WTC11 (cell line): ENCODE results near the gene PRR23E. TPM values are rescaled to one million over a fixed set of nuclear protein-coding genes. Genes with fewer than 3 reads are reported as not detected.

Experiments
- ATAC-seq: fragments of 200-7000 bp; cut with Tn5 transposase; 2 replicates; pipeline ENCODE4 v1.10.0; 2021; ENCODE audit warnings: mild to moderate bottlenecking, moderate library complexity
- CTCF ChIA-PET: fragments of 300-600 bp; sonication (Branson Sonifier 250); formaldehyde crosslinking; loops from one replicate; lab custom pipeline; 2021; ENCODE audit warnings: antibody characterized with exemption; lab: Charles Lee
- POLR2A ChIA-PET: fragments of 350-600 bp; sonication (Branson Sonifier 250); formaldehyde crosslinking; loops from one replicate; lab custom pipeline; 2021; ENCODE audit warnings: antibody characterized with exemption; lab: Charles Lee
- DNase-seq: peaks from one replicate; pipeline ENCODE4 v3.0.0; 2021; ENCODE audit warnings: low spot score
- H3K27ac Mint-ChIP-seq: 2 replicates; pipeline ENCODE4 v1.8.0; 2021; ENCODE audit warnings: mixed read lengths
- H3K27me3 Mint-ChIP-seq: 2 replicates; pipeline ENCODE4 v1.8.0; 2021; ENCODE audit warnings: low read depth, mild to moderate bottlenecking, moderate library complexity, mixed read lengths
- H3K36me3 Mint-ChIP-seq: 2 replicates; pipeline ENCODE4 v1.8.0; 2021; ENCODE audit warnings: mixed read lengths
- H3K4me1 Mint-ChIP-seq: 2 replicates; pipeline ENCODE4 v1.8.0; 2022; ENCODE audit warnings: mixed read lengths
- H3K4me3 Mint-ChIP-seq: 2 replicates; pipeline ENCODE4 v1.8.0; 2021; ENCODE audit warnings: mild to moderate bottlenecking, moderate library complexity, mixed read lengths
- H3K9me3 Mint-ChIP-seq: 2 replicates; pipeline ENCODE4 v1.8.0; 2021; ENCODE audit warnings: mixed read lengths
- AFF4 ChIP-seq: sonication (generic); formaldehyde crosslinking; IDR thresholded peaks from 2 replicates; pipeline ENCODE4 v1.8.1; 2023; ENCODE audit warnings: mild to moderate bottlenecking, missing genetic modification reagents, borderline replicate concordance
- CDX4 ChIP-seq: fragments of 250-450 bp; sonication (Bioruptor Pico); IDR thresholded peaks from 2 replicates; pipeline ENCODE4 v1.9.0; 2021; ENCODE audit warnings: moderate library complexity, mild to moderate bottlenecking, inconsistent platforms, borderline replicate concordance
- CTCF ChIP-seq: fragments of 200-600 bp; IDR thresholded peaks from 2 replicates; pipeline ENCODE4 v1.8.0; 2022; ENCODE audit warnings: antibody characterized with exemption
- E2F4 ChIP-seq: sonication (generic); formaldehyde crosslinking; IDR thresholded peaks from 2 replicates; pipeline ENCODE4 v1.8.1; 2022; ENCODE audit warnings: low read depth, mild to moderate bottlenecking, moderate library complexity, missing genetic modification reagents, borderline replicate concordance
- FOXP4 ChIP-seq: sonication (generic); formaldehyde crosslinking; IDR thresholded peaks from 2 replicates; pipeline ENCODE4 v1.8.0; 2022; ENCODE audit warnings: mild to moderate bottlenecking, missing genetic modification reagents
- HMGA2 ChIP-seq: fragments of 250-450 bp; sonication (Bioruptor Pico); IDR thresholded peaks from 2 replicates; pipeline ENCODE4 v1.4.0; 2021; ENCODE audit warnings: mild to moderate bottlenecking, moderate library complexity
- JAZF1 ChIP-seq: fragments of 250-450 bp; sonication (Bioruptor Pico); IDR thresholded peaks from 2 replicates; pipeline ENCODE4 v1.9.0; 2021; ENCODE audit warnings: moderate library complexity, mild to moderate bottlenecking, inconsistent platforms
- MXD4 ChIP-seq: fragments of 250-450 bp; sonication (Bioruptor Pico); IDR thresholded peaks from 2 replicates; pipeline ENCODE4 v1.8.0; 2021; ENCODE audit warnings: mild to moderate bottlenecking, moderate library complexity, borderline replicate concordance
- SMAD3 ChIP-seq: sonication (generic); formaldehyde crosslinking; IDR thresholded peaks from 2 replicates; pipeline ENCODE4 v1.8.0; 2022; ENCODE audit warnings: missing genetic modification reagents, mild to moderate bottlenecking, borderline replicate concordance
- SMAD4 ChIP-seq: sonication (generic); formaldehyde crosslinking; IDR thresholded peaks from 2 replicates; pipeline ENCODE4 v1.8.0; 2022; ENCODE audit warnings: mild to moderate bottlenecking, missing genetic modification reagents
- SOX15 ChIP-seq: fragments of 250-450 bp; sonication (Bioruptor Pico); IDR thresholded peaks from 2 replicates; pipeline ENCODE4 v1.9.0; 2021; ENCODE audit warnings: mild to moderate bottlenecking
- ZBTB21 ChIP-seq: sonication (generic); formaldehyde crosslinking; IDR thresholded peaks from 2 replicates; pipeline ENCODE4 v1.8.1; 2023; ENCODE audit warnings: mild to moderate bottlenecking, missing genetic modification reagents, borderline replicate concordance
- ZNF232 ChIP-seq: sonication (generic); formaldehyde crosslinking; IDR thresholded peaks from 2 replicates; pipeline ENCODE4 v1.8.0; 2022; ENCODE audit warnings: mild to moderate bottlenecking, missing genetic modification reagents
- ZNF423 ChIP-seq: fragments of 250-450 bp; sonication (Bioruptor Pico); IDR thresholded peaks from 2 replicates; pipeline ENCODE4 v2.1.2; 2022; ENCODE audit warnings: mild to moderate bottlenecking, moderate library complexity
- total RNA-seq: library from RNA; stranded (reverse); gene quantifications from 3 replicates; pipeline ENCODE4 v1.2.3, GENCODE V29; 2021

Gene PRR23E
- total RNA-seq, 1 experiment from 2014 or later, result not detected

- TF ChIP-seq CTCF (no peak), ZBTB21 (CRISPR knock-in tag) (no peak), SOX15 (CRISPR knock-in tag) (no peak), ZNF232 (CRISPR knock-in tag) (0 out of 2 replicates have a peak, but pooled peaks have one; percentile 75), MXD4 (CRISPR knock-in tag) (no peak), HMGA2 (CRISPR knock-in tag) (no peak), SMAD3 (peak; percentile 32; the same call in 1 of the 2 replicates), ZNF423 (CRISPR knock-in tag) (no peak), SMAD4 (CRISPR knock-in tag) (peak; percentile 89), AFF4 (CRISPR knock-in tag) (no peak), FOXP4 (CRISPR knock-in tag) (peak; percentile 95), JAZF1 (CRISPR knock-in tag) (no peak), CDX4 (CRISPR knock-in tag) (no peak)
Observed at GRCh38 chr3:127158614-127159229, 34.2 kb upstream of the PRR23E start (continued).

- DNase-seq (peak; percentile 23), ATAC-seq (no peak)
- CTCF ChIA-PET, result interaction anchor here (0.6 to 2.1 kb wide), 6 partner anchors 177 to 536 kb away, joined by 3 to 11 read pairs (median 4); partner anchors contain the start of gene PLXNA1
- Mint-ChIP-seq H3K4me3 (no peak overlapping the region), H3K4me1 (peaks cover 13% of the 10 kb centered on the region), H3K27me3 (no peaks in the 10 kb centered on the region; the same call in none of the 2 replicates), H3K27ac (no peak overlapping the region), H3K36me3 (no peaks in the 10 kb centered on the region), H3K9me3 (no peaks in the 10 kb centered on the region)
- no peak for TF ChIP-seq E2F4 (CRISPR knock-in tag)
- POLR2A ChIA-PET, result interaction anchor here (0.9 kb wide), 1 partner anchor 68 kb away, joined by 3 read pairs; no protein-coding TSS in a partner anchor
Observed at GRCh38 chr3:127159543-127159942, 33.4 kb upstream of the PRR23E start.
